IPS DF 4.7 (cell line): ENCODE data around the gene SPEN.
"Not testable (repeated sequence)": the region's sequence is repeated elsewhere in the genome, so short reads cannot be mapped to it uniquely, and the experiment has no call there.

ENCODE experiments used
- DNase-seq: peaks from one replicate; pipeline ENCODE4 v3.0.0-alpha.2; 2013; ENCODE audit warnings: low spot score; ENCODE audit errors: extremely low read depth

The SPEN gene

DNA sequence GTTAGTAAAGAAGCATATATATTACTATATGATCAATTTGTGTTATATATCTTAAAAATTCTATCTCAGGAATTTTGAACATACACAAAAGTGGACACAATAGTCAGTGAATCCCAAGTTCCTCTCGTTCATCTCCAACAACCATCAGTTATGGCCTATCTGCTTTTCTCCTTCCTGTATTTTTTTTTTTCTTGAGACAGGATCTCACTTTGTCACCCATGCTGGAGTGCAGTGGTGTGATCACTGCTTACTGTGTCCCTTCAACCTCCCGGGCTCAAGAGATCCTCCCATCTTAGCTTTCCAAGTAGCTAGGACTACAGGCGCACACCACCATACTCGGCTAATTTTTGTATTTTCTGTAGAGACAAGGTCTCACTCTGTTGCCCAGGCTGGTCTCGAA is 9.4 kb downstream of the SPEN start:
- no peak for DNase-seq

DNA sequence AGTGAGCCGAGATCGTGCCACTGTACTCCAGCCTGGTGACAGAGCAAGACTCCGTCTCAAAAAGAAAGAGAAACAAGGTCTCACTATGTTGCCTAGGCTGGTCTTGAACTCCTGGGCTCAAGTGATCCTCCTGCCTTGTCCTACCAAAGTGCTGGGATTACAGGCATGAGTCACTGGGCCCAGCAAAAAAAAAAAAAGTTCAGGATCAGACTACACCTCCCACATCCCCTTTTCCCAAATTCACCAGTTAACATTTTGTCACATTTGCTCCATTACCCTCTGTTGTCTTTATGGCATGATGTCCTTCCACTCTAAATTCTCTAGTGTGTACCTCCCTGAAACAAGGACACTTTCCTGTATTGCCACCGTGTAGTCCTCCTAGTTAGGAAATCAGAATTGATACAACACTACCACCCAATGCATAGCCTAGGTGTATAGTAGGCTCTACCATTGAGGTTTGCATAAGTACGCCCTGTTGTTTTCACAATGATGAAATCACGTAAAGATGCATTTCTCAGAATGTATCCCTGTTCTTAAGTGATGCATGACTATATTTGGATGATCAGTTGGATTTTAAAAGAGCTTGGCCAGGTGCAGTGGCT is 10.7 kb downstream of the SPEN start:
- DNase-seq: no peak

DNA sequence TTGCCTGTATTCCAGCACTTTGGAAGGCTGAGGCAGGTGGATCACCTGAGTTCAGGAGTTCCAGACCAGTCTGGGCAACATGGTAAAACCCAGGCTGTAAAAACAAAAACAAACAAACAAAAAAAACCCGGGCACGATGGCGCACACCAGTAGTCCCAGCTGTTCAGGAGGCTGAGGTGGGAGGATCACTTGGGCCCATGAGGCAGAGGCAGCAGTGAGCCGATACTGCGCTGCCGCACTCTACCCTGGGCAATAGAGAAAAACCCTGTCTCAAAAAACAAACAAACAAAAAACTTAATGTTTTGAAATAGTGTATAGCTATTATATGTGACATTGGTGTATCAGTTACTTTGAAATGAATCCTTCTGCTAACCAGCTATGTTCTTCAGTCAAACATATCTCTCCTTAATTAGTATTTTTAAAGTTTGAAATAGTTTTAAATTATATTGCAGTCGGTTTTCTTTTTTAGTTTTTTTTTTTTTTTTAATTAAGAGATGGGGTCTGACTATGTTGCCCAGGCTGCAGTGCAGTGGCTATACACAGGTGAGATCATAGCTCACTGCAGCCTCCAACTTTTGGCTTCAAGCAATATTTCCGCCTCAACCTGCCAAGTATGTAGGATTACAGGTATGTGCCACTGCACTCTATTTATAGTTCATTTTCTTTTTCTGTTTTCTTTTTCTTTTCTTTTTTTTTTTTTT is 11.3 kb downstream of the SPEN start:
- DNase-seq: no peak

DNA sequence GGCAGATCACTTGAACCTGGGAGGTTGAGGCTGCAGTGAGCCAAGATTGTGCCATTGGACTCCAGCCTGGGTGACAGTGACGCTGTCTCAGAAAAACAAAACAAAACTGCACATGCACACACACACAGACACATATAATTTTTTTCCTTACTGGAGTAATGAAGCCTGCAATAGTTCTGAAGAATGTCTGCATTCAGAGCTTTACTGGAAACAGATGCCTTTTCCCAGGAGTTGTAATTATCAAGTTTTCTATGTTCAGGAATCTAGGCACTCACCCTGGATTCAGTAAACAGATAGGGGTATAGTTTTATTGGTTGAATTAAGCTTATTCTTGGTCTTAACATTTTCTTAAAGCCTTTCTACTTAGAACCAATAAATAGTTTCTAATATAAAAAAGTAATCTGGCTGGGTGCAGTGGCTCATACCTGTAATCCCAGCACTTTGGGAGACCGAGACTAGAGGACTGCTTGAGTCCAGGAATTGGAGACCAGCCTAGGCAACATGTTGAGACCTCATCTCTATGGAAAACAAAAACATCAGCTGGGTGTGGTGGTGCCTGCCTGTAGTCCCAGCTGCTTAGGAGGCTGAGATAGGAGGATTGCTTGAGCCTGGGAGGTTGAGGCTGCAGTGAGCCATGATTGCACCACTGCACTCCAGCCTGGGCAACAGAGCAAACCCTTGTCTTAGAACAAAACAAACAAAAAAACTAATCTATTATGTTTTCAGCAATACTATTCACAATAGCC is 15.8 kb downstream of the SPEN start:
- no peak for DNase-seq

DNA sequence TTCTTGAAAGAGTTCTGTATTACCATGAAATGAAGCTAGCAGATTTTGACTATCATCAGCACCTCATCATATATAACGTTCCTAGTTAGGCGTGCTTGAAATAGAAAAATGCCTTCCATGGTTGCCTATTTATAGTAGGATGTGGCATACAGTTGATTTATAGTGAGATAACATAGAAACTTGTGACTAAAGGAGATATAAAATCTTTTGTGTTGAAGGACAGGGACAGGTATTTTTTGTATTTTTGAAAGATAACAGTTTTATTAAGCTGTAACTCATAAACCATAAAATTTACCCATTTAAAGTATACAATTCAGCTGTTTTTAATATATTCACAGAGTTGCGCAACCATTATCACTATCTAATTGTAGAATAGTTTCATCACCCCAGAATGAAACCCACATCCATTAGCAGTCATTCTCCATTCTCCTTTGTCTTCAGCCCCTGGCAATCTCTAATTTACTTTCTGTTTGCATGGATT is 19.3 kb downstream of the SPEN start:
- DNase-seq: no peak

DNA sequence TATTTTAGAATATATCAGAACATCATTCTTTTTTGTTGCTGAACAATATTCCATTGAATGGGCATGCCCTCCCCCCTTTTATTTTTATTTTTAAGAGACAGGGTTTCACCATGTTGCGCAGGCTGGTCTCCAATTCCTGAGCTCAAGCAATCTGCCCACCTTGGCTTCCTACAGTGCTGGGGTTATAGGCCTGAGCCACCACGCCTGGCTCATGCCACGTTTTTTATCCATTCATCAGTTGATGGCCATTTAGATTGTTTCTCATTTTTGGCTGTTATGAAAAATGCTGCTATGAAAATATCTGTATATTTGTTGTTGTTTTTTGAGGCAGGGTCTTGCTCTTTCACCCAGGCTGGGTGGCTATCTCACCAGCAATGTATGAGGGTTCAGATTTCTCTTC is 19.8 kb downstream of the SPEN start:
- DNase-seq: no peak

DNA sequence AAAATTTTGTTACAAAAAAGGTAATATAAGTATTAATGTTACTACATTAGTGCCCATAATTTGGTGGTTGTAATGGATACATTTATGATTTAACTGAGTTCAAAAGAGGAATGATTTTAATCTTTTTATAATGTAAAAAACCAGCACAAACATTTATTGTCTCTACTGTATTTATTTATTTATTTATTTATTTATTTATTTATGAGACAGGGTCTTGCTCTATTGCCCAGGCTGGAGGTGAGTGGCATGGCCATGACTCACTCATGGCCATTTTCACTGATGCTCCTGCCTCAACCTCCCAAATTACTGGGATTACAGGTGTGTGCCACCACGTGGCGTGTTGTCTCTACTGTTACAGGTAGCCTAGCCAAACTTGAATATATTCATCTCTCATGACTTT is 21.9 kb downstream of the SPEN start:
- DNase-seq: no peak

DNA sequence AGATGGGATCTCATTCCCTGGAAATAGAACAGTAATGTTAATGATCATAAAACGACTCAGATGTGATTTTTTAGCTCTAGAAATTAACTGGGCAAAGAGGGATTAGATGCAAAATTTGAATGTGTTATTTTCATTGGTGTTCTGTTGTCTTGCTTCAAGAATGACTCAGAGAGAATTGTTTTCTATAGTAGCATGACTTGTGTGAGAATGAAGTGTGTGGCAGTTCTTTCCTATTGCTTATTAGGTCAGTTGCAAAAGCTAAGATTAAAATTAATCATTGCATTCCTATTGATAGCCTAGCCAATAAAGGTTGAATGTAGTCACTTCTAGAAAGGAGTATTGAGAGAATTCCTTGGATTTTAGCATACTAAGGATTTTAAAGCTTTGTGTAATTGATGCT is 22.9 kb downstream of the SPEN start:
- DNase-seq: no peak

DNA sequence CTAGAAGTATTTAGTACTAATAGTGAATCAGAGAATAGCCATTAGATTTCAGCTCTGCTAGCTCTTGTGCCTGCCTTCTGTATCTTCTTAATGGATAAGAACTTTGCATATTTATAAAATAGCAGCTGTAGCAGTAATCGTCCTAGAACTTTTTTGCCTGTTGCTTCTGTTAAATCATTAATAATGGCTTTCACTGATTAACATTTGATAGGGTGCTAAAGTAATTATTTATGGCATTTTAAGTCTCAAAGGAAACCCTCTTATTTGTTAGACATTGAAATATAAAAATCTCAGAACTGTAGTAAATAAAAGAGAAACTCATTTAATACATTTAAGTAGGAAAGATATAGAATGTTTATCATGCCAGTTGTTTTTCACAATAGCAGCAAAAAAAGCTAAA is 27.0 kb downstream of the SPEN start:
- DNase-seq: no peak

DNA sequence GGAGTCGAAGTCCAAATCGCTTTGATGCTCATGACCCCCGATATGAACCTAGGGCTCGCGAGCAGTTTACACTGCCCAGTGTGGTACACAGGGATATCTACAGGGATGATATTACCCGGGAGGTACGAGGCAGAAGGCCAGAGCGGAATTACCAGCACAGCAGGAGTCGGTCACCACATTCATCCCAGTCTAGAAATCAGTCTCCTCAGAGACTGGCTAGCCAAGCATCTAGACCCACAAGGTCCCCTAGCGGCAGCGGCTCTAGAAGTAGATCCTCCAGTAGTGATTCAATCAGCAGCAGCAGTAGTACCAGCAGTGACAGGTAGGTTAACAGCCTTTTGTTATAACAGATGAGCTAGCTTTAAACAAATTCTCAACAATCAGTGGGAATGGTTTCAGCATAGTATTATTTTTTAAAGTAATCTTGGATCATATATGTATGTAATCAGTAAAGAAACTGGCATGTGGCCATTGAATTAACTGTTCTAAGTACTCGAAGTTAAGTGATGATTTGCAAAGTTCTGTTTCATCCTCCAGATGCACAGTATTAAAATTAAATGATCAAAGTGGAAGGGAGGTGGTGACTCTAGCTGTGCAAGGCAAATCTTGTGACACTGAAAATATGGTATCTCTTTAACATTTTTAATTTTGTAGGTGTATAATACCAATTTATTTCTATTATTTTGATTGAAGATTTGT is 29.0 kb downstream of the SPEN start:
- peak; percentile 36 for DNase-seq

DNA sequence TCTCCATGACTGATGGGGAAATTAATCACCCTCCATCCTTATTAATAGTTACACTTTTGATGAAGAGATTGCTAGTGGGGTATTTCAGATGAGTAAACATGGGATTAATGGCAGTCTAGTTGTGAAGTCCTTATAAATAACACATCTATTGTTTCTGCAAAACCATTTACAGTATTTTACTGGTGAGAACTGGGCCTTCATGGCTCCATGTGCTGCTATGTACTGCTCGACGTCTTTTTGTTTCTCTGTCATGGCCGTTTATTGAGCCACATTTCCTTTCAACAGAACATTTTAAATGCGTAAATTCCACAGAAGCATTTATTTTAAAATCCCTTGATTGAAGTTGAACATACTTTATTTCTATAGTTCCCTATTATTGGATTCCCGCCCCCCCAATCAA is 34.5 kb downstream of the SPEN start:
- DNase-seq: no peak

DNA sequence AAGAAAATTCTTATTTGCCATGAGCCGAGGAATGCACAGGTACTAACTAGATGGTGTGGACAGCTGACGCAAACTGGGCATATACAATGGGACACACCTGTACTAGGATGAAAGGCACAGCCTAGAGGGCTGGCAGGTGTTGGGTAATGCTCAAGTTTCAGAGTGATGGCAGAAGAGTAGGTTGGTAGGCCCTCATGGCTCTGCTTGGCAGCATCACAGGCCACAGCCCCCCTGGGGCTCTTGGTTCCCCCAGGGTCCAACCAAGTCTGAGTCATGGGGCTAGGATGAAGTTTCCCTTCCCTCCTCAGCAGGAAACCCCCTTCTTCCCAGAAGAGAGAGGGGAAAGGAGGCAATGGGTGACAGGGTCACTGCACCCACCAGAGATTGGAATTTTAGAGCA is 35.2 kb downstream of the SPEN start:
- no peak for DNase-seq

DNA sequence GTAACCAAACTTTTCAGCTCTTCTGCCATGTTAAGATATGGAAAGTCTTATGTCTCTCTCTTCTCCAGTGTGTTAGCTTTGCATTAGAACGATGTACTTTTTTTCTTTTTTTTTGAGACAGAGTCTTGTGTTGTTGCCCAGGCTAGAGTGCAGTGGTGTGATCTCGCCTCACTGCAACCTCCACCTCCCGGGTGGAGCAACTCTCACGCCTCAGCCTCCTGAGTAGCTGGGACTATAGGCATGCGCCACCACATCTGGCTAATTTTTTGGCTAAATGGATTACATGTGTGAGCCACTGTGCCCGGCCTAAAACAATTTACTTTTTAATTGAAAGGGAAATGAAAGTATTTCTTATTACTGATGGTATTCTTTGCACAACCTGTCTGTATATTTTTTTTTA is 35.8 kb downstream of the SPEN start:
- no peak for DNase-seq

DNA sequence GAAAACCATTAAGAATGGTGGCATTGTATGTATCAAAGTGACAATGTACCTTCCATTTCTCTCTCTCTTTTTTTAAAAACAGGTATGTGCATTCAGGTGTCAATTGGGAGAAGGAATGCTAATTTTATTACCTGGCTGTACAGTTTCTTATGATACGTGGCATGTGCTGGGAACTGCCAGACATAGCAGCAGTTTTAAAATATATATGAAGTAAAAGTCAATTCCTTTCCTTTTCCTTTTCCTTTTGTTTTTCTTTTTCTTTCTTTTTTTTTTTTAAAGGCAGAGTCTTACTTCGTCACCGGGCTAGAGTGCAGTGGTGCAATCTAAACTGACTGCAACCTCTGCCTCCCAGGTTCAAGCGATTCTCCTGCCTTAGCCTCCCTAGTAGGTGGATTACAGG is 37.0 kb downstream of the SPEN start:
- no peak for DNase-seq

DNA sequence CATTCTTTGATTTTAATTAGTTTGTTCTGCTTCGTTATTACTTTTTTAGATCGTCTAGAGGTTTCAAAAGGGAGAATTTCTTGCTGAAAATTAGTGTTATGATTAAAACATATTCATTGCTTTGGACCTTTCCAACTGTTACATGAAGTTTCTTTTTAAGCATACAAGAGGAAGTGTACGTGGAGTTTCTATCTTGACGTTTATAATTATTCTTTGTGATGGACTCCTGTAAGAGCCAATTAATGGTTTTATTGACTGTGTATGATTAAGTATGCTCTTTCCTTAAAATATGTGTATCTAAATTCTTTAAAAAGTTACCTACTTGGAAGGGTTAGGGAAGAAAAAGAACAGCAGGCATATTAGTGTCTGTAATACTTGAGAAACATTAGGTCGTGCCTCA is 37.8 kb downstream of the SPEN start:
- DNase-seq: no peak

DNA sequence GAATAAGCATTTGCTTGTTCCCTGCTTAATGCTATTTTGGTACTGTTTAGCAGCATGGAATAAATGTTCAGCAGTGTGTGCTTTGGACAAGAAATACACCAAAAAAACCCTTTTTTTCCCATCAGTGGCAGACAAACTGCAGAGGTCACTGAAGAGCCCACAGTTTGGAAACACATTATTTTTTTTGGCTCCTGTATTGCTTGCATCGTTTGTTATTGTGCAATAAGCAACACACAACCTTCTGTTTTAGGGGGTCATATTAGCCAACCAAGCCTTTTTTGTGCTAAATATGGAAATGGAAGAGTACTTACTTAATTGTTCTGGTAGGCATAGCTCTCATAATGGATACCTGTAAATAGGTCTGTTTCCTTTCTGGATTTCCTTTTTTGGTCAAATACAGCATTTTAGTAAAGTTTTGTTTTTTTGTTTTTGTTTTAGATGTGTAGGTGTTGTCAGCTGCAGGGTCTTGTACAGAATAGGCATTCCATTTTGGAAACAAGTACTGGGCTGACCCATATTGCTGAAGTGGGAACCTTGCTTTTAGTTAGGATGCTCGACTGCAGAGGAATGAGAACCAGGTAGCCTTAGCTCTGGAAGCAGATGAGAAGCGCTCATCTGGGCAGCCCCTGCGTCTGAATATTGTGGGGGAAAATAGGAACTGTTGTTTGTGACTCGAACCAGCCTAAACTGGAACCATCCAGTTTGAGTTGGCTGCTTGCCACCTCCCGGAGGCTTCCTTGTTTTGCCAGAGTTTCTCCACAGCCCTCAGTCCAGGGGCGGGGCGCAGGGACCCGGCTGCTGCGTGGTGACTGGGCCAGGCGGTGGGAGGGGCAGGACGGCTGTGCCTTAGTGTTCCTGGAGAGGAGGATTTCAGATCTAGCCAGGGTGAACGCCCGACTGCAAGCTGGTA is 38.4 kb downstream of the SPEN start:
- DNase-seq: peak; percentile 44

DNA sequence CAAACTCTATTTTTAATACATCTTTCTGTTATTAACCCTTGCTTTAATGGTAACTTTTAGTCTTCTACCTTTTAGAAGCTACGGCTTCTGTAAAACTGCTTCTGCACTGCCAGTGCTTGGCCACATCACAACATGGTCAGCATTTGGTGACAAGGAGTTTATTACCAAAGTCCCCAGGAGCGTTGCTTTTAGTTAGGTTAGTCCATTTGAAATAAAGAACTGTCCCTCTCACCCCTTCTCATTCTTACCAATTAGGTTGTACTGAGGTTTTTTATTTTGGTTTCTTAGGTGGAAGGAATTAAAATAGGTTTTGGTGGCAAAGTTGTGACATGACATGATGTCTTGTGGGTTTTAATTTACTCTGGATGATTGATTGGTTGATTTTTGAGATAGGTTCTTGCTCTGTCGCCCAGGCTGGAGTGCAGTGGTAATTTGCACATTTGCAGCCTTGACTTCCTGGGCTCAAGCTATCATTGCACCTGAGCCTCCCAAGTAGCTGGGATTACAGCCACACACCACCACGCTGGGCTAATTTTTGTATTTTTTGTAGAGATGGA is 39.2 kb downstream of the SPEN start:
- no peak for DNase-seq

DNA sequence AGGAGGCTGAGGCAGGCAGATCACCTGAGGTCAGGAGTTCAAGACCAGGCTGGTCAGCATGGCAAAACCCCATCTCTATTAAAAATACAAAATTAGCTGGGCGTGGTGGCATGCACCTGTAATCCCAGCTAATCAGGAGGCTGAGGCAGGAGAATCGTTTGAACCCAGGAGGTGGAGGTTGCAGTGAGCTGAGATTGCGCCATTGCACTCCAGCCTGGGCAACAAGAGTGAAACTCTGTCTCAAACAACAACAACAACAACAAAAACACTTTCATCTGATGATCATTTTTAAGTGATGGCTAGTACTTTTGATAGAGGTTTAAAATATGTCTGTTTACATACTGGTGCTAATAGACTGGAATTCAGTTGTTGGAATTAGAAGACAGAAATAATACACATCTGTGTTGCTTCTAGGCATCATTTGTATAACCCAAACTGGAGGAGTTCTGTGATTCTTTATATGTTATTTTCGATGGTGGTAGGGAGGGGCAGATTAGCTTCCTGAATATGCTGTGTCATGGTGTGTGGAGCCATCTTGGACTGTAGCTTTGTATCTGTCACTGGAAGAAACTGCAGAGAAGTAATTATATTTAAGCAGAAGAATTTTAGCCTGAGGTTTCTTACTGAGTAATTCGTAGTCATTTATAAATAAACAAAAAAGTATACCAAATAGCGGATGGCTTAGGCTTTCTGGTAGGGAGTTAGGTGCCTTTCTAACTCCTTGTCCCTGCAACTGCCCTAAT is 45.5 kb downstream of the SPEN start:
- not testable (repeated sequence) for DNase-seq

DNA sequence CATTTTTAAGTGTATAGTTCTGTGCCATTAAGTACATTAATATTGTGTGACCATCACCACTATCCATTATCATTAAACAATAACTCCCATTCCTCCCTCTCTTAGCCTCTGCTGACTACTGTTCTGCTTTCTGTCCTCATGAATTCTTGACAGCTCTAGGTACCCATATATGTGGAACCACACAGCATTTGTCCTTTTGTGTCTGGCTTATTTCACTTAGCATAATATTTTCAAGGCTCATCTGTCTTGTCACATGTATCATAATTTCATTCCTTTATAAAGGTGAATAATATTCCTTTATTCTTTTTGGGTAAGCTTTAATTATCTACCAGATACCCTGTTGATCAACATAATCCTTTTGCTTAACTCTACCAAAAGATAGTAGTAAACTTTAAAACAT is 47.7 kb downstream of the SPEN start:
- no peak for DNase-seq
